Activated naive CD8-positive, alpha-beta T cell (primary cell): ENCODE data around the gene TULP4.

Experiments used
- H3K27ac Mint-ChIP-seq: one replicate; pipeline ENCODE4 v1.8.0; 2021; ENCODE audit warnings: mixed read lengths
- H3K27me3 Mint-ChIP-seq: one replicate; pipeline ENCODE4 v1.8.0; 2021; ENCODE audit warnings: mixed read lengths
- H3K36me3 Mint-ChIP-seq: one replicate; pipeline ENCODE4 v1.8.0; 2021; ENCODE audit warnings: mixed read lengths
- H3K4me1 Mint-ChIP-seq: one replicate; pipeline ENCODE4 v1.8.0; 2021; ENCODE audit warnings: low read depth, mixed read lengths
- H3K4me3 Mint-ChIP-seq: one replicate; pipeline ENCODE4 v1.8.0; 2021; ENCODE audit warnings: mild to moderate bottlenecking, mixed read lengths
- H3K9me3 Mint-ChIP-seq: one replicate; pipeline ENCODE4 v1.8.0; 2021; ENCODE audit warnings: low read depth, mixed read lengths

Gene TULP4

DNA sequence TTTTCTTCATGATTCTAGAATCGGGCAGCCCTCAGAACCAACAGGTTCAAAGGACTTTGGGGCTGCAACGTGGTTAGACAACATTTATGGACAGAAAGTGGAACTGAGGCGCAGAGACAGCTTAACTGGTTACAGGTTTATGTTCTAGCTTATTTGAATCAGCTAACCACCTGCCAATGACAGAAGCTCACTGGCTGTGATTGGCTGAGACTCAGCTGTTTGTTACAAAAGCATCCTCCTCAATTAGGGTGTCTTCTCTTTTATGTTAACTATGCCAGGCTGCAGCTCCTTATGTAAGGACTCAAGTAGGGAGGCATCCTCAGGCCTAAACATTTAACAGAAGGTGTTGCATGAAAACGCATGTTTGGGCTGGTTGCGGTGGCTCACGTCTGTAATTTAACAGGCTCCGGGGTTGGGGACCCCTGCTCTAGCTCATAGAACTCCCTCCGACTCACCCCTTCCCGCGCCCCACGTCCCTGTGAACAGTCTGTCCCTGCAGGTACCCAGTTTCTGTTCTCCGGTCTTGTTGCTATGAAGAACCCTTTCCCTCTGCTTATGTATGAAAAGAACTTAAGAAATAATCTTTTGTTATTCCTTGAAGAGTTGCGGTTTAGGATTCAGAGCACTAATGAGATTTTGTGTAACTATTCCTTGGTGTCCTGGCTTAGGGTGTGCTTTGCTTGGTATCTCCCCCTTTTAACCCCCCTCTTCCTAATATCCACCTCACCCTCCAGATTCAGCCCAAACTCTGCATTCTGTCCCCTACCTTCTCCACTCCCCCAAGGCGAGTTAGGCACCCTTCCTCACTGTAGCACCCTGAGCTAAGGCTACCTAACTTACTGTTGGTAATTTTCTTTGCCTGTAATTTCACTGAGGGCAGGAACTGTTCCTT is 246.4 kb downstream of the TULP4 start:
- peak overlapping the region; percentile 66 for H3K4me3 Mint-ChIP-seq
- H3K36me3 Mint-ChIP-seq = no peaks in the 10 kb centered on the region
- no peaks in the 10 kb centered on the region for H3K9me3 Mint-ChIP-seq
- H3K4me1 Mint-ChIP-seq = peaks cover 33% of the 10 kb centered on the region
- H3K27me3 Mint-ChIP-seq = no peaks in the 10 kb centered on the region
- H3K27ac Mint-ChIP-seq = peak overlapping the region; percentile 83

DNA sequence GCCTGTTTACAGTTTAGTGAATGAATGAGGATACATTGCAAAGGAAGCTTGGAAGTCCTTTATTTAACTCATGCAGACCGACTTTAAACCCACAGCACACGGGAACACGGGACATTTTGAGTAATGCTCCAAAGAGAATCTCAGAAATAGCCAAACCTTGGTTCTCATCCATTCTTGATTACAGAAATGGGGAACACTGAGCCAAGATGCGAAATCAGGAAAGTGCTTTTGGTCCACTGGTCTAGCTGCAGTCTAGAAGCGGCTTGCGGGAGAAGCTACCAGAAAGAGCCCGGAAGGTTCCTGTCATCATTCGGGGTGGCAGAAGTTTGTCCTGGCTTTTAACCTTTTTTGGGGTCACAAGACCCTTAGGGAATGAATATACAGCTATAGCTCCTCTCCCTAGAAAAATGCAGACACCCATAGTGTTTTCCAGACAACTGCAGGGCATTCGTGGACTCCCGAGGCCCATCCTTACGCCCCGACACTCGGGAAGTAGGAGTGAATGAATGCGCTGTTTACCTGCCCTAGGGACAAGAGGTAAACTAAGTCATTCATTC is 247.2 kb downstream of the TULP4 start:
- Mint-ChIP-seq H3K4me1 (peaks cover 40% of the 10 kb centered on the region), H3K9me3 (no peaks in the 10 kb centered on the region)

DNA sequence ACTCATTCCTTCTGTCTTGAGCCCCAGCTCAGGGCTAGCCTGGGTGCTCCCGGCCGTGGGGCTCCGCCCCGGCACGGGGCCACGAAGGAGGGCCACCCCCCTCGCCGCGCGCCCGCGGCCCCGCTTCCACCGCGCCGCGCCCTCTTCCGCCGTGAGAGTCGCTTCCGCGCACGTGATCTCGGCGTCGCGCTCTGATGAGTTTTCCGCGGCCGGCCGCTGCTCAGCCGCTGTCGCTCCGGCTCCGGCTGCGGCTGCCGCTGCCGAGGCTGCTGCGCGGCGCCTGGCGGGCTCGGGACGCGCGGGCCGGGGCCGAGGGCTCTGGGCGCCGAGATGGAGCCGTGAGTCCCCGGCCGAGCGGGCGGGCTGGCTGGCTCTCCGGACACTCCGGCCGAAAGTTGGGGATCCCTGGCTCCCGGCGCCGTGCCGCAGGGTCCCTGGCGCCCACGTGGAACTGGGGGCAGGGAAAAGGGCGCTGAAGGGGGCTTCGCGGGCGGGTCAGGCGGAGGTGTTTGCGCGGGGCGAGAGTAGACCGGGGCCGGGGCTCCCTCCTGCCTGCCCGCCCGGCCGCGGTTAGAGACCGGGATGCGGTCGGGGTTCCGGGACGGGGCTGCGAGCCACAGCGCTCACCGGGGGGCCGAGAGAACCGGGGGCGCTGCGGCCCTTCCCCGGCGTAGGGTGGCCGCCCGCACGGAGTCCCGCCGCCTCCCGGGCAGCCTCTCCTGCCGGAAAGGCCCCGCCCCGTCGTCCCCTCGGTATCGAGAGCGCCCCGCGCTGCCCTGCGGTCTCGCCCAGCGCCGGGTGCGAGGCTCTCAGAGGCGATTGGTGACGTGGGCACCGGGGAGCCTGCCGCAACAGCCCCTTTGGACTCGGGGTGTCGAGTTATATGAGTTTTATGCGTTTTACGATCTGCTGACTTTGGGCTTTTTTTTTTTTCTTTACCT is 247.9 kb downstream of the TULP4 start, which contains the start of gene TMEM181:
TSS of gene TMEM181 (plus strand) at position 197 of the 941 bp plus-strand sequence. CDS start at position 331, 134 bp downstream.
- Mint-ChIP-seq H3K4me3 (peak within 1 kb of the TSS; percentile 96), H3K36me3 (no peaks in the 10 kb centered on the region), H3K9me3 (no peaks in the 10 kb centered on the region), H3K27ac (peak within 1 kb of the TSS; percentile 92), H3K27me3 (no peaks in the 10 kb centered on the region), H3K4me1 (peaks cover 48% of the 10 kb centered on the region)

More for the DNA sequence above, 247.2 kb downstream of the TULP4 start:
- Mint-ChIP-seq H3K36me3 (no peaks in the 10 kb centered on the region), H3K27ac (peak overlapping the region; percentile 83), H3K27me3 (no peaks in the 10 kb centered on the region), H3K4me3 (peak overlapping the region; percentile 66)

- Mint-ChIP-seq H3K4me1 (peaks cover 52% of the 10 kb centered on the region), H3K27ac (peak overlapping the region; percentile 92), H3K4me3 (peak overlapping the region; percentile 96), H3K27me3 (no peaks in the 10 kb centered on the region), H3K9me3 (no peaks in the 10 kb centered on the region), H3K36me3 (peaks cover under 1% of the 10 kb centered on the region)
These were observed 248.6 kb downstream of the TULP4 start for GRCh38 chr6:158560836-158561320.
